ENCODE results near the gene CAMK4.
"Not testable (repeated sequence)": the region's sequence is repeated elsewhere in the genome, so short reads cannot be mapped to it uniquely, and the experiment has no call there.

Gene CAMK4

DNA sequence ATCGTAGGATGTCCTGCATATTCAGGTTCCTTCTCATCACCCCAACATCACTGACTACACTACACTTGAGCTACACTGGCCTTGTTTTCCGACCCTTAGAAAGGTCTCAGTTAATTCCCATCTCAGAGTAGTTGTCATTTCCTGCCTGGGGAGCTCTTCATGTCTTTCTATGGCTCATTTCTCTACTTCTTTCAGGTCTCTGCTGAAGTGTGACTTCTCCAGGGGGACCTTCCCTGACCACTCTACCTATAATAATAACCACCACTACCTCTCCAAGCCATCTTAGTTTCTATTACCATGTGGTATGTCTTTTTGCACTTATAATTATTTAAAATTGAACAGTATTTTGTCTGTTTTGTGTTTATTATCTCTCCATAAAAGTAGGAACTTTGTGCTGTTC, 174.9 kb downstream of the CAMK4 start:
- no peak for DNase-seq (ENCODE audit: low read depth)
- TF ChIP-seq, protein P1, sequence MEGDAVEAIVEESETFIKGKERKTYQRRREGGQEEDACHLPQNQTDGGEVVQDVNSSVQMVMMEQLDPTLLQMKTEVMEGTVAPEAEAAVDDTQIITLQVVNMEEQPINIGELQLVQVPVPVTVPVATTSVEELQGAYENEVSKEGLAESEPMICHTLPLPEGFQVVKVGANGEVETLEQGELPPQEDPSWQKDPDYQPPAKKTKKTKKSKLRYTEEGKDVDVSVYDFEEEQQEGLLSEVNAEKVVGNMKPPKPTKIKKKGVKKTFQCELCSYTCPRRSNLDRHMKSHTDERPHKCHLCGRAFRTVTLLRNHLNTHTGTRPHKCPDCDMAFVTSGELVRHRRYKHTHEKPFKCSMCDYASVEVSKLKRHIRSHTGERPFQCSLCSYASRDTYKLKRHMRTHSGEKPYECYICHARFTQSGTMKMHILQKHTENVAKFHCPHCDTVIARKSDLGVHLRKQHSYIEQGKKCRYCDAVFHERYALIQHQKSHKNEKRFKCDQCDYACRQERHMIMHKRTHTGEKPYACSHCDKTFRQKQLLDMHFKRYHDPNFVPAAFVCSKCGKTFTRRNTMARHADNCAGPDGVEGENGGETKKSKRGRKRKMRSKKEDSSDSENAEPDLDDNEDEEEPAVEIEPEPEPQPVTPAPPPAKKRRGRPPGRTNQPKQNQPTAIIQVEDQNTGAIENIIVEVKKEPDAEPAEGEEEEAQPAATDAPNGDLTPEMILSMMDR (conservative IDR thresholded peaks at IDR 0.05; ENCODE audit: low read depth, low read length) = no peak

DNA sequence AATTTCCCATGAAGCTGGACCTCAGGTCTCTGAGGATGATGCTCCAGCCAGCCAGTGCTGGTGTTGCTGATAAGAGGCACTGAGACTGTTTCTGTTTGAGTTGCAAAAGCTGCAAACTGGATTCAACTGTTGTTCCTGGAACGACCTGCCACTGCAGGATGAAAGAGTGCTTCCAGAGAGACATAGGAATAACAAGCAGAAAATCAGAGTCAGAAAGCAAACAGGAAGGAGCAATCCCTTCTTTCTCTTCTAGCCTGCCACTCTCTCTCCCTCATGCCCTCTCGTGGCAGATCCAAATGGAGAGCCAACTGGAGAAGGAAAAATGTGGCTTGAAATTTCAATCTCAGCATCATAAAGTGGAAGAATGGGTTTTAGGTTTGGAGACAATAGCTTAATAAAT, 177.7 kb downstream of the CAMK4 start:
- H3K4me3 ChIP-seq (ENCODE audit: low read length) = no peak overlapping the region
- TF ChIP-seq, protein P1 (conservative IDR thresholded peaks at IDR 0.05; ENCODE audit: low read depth, low read length) = no peak
- no peak for DNase-seq (ENCODE audit: low read depth)

More for the DNA sequence above, 174.9 kb downstream of the CAMK4 start:
- no peak overlapping the region for H3K4me3 ChIP-seq (ENCODE audit: low read length)

DNA sequence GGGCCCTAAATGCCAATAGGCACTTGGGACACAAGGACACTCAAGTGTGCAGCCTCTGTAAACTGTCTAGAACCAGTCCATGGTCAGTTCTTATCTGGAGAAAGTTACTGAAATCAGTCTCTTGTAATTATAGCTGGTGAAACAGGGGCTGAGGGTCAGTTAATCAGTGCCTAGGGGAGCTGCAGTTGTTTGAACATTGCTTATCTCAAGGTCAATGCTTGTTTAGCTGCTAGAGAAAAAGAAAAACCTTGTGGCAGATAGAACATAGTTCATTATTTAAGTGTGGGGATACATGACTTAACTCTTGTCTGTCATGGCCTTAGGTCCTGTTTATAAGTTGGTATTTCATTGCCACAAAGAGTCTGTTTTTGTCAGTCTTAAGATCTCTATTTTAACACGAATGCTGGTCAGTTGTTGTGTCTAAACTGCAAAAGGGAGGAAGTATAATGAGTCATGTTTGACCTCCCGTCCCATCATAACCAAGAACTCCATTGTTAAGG, 180.1 kb downstream of the CAMK4 start:
- TF ChIP-seq, protein P1 (conservative IDR thresholded peaks at IDR 0.05; ENCODE audit: low read depth, low read length) = no peak
- DNase-seq (ENCODE audit: low read depth) = no peak
- H3K4me3 ChIP-seq (ENCODE audit: low read length) = no peak overlapping the region

DNA sequence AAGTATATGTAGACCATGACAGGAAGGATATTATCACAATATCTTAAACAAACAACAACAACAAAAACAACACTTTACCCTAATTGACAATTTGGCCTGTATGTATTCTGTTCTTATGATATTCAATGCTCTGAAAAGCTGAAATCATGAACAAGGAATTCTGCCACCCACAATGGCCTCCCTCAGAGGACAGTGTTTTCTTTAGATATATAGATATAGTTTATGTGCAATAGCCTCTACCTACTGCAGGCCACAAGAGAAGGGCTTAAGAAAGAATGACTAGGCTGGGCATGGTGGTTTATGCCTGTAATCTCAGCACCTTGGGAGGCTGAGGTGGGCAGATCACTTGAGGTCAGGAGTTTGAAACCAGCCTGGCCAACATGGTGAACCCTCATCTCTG, 183.4 kb downstream of the CAMK4 start:
- TF ChIP-seq, protein P1 (conservative IDR thresholded peaks at IDR 0.05; ENCODE audit: low read depth, low read length) = no peak
- DNase-seq (ENCODE audit: low read depth) = no peak
- no peak overlapping the region for H3K4me3 ChIP-seq (ENCODE audit: low read length)

DNA sequence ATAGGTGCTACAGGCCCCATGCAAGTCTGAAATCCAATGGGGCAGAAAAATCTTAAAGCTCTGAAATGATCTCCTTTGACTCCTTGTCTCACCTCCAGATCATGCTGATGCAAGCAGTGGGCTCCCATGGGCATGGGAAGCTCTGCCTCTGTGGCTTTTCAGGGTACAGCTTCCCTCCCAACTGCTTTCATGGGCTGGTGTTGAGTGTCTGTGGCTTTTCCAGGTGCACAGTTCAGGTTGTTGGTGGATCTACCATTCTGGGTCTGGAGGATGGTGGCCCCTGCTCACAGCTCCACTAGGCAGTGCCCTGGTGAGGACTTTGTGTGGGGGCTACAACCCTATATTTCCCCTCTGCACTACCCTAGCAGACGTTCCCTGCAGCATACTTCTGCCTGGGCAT, 184.6 kb downstream of the CAMK4 start:
- TF ChIP-seq, protein P1 (conservative IDR thresholded peaks at IDR 0.05; ENCODE audit: low read depth, low read length) = no peak
- no peak overlapping the region for H3K4me3 ChIP-seq (ENCODE audit: low read length)
- DNase-seq (ENCODE audit: low read depth) = no peak

DNA sequence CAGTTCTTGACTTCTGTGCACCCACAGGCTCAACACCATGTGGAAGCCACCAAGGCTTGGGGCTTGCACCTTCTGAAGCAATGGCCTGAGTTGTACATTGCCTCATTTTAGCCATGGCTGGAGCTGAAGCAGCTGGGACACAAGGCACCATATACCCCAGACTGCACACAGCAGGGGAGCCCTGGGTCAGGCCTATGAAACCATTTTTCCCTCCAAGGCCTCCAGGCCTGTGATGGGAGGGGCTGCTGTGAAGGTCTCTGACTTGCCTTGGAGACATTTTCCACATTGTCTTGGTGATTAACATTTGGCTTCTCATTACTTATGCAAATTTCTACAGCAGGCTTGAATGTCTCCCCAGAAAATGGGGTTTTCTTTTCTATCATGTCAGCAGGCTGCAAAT, 185.1 kb downstream of the CAMK4 start:
- H3K4me3 ChIP-seq (ENCODE audit: low read length); DNase-seq (ENCODE audit: low read depth): not testable (repeated sequence)

DNA sequence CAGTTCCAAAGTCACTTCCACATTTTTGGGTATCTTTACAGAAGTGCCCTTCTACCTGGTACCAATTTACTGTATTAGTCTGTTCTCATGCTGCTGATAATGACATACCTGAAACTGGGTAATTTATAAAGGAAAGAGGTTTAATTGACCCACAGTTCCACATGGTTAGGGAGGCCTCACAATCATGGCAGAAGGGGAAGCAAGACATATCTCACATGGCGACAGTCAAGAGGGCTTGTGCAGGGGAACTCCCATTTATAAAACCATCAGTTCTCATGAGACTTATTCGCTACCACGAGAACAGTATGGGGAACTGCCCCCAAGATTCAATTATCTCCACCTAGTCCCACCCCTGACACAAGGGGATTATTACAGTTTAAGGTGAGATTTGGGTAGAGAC, 185.9 kb downstream of the CAMK4 start:
- not testable (repeated sequence) for DNase-seq (ENCODE audit: low read depth); H3K4me3 ChIP-seq (ENCODE audit: low read length)

DNA sequence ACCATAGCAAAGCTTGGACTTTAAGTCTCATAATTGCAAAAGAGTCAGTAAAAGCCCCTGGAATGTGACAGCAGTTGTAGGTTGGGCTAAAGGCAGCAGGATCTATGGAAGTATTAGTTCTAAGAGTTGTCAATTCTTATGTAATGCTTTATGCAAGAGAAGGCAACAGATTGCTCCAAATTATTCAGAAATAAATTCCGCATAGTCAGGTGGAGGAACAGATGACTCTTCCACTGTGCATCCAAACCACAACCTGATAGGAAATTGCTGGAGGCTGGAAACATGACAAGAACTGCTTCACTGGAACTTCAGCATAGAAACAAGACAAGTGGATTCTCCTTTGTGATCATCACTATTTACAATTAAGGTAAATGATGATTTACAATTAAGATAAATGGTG, 187.1 kb downstream of the CAMK4 start:
- no peak overlapping the region for H3K4me3 ChIP-seq (ENCODE audit: low read length)
- TF ChIP-seq, protein P1 (conservative IDR thresholded peaks at IDR 0.05; ENCODE audit: low read depth, low read length) = no peak
- DNase-seq (ENCODE audit: low read depth) = no peak

Data from retinal pigment epithelial cell (primary cell).